Tibial artery (tissue), 4 donors: ENCODE data around the gene SEC22A.

Experiments used
- DNase-seq, 2 donors: peaks; one replicate each; pipeline ENCODE4 v3.0.0-alpha.2; 2019
- H3K27ac ChIP-seq, 2 donors: fragments of 200-600 bp; sonication (generic) in 1 of 2; 1 replicate in 1 of 2; 2 replicates in 1 of 2; pipeline ENCODE4 v1.5.1; 2018 to 2019; ENCODE audit warnings: mild to moderate bottlenecking in 1 of 2
- H3K27me3 ChIP-seq, 2 donors: fragments of 200-600 bp; sonication (generic) in 1 of 2; one replicate each; pipeline versions ENCODE4 v1.5.1 to v1.6.0; 2016 to 2019
- H3K36me3 ChIP-seq, 3 donors: fragments of 200-600 bp; sonication (generic) in 2 of 3; one replicate each; pipeline ENCODE4 v1.5.1; 2016 to 2019; ENCODE audit warnings: mild to moderate bottlenecking in 2 of 3
- H3K4me1 ChIP-seq, 4 donors: fragments of 200-600 bp; sonication (generic) in 2 of 4; 1 replicate in 3 of 4; 2 replicates in 1 of 4; pipeline ENCODE4 v1.5.1; 2016 to 2019
- H3K4me3 ChIP-seq, 2 donors: fragments of 200-600 bp; sonication (generic) in 1 of 2; 1 replicate in 1 of 2; 2 replicates in 1 of 2; pipeline ENCODE4 v1.5.1; 2018 to 2019; ENCODE audit warnings: mild to moderate bottlenecking in 2 of 2
- H3K9me3 ChIP-seq, 3 donors: fragments of 200-600 bp; sonication (generic) in 1 of 3; one replicate each; pipeline ENCODE4 v1.5.1; 2016 to 2019
- intact Hi-C: fragments of 100-400 bp; cut with DNase I; formaldehyde crosslinking; loops from one replicate; pipeline ENCODE4 v1.15.0; 2023; ENCODE audit warnings: low total_unique reads
- TF ChIP-seq, protein P1 (sequence below), 2 experiments: fragments of 200-600 bp in 1 of 2; fragments of 450-650 bp in 1 of 2; IDR thresholded peaks; one replicate each; pipeline ENCODE4 v1.5.1; 2017 to 2019; ENCODE audit warnings: antibody characterized with exemption in 2 of 2, mild to moderate bottlenecking in 1 of 2, moderate library complexity in 1 of 2

Gene SEC22A

DNA sequence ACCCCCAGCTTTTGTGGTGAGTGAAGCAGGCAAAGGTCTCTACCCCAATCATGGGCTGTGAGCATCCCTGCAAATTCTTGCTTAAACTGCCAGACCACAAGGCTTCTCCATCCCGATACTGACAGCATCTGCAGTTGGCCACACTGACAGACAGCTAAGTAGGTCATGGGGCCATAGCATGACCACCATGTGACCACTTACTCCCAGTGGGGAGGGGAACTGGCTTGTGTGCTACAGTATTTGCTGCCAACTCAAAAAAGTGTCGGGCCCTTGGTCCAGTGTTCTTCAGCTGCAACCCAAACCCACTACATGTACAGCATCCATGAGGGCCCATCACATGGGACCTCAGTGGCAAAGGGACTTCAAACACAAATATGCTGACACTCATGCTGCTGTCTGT lies 103.4 kb downstream of the SEC22A start:
- Histone ChIP-seq H3K4me1 (peaks cover 0 to 6% (median 0%) of the 10 kb centered on the region in 4 donors), H3K27me3 (no peaks in the 10 kb centered on the region), H3K4me3 (no peak overlapping the region), H3K36me3 (peaks cover 63 to 76% (median 75%) of the 10 kb centered on the region in 3 donors), H3K9me3 (no peaks in the 10 kb centered on the region), H3K27ac (no peak overlapping the region)
- TF ChIP-seq, protein P1, sequence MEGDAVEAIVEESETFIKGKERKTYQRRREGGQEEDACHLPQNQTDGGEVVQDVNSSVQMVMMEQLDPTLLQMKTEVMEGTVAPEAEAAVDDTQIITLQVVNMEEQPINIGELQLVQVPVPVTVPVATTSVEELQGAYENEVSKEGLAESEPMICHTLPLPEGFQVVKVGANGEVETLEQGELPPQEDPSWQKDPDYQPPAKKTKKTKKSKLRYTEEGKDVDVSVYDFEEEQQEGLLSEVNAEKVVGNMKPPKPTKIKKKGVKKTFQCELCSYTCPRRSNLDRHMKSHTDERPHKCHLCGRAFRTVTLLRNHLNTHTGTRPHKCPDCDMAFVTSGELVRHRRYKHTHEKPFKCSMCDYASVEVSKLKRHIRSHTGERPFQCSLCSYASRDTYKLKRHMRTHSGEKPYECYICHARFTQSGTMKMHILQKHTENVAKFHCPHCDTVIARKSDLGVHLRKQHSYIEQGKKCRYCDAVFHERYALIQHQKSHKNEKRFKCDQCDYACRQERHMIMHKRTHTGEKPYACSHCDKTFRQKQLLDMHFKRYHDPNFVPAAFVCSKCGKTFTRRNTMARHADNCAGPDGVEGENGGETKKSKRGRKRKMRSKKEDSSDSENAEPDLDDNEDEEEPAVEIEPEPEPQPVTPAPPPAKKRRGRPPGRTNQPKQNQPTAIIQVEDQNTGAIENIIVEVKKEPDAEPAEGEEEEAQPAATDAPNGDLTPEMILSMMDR (IDR thresholded peaks at IDR 0.05), result no peak
- no peak for DNase-seq
- intact Hi-C loops, result no loop called here

DNA sequence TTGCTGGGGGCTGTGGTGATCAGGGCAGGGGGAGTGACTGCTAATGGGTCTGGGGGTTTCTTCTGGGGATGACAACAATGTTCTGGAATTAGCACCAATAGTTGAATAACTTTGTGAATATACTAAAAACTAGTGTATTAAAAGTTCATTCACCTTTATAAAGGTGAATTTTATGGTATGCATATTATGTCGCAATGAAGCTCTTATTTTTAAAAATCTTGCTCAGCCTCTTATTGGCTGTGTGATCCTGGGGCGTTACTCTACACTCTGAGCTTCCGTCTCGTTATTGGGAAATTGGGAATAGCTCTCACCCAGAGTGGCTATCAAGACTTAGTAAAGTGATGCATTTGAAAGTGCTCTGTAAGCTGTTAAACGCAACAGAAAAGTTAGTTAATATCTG lies 105.3 kb downstream of the SEC22A start:
- Histone ChIP-seq H3K4me1 (peaks cover 0 to 6% (median 0%) of the 10 kb centered on the region in 4 donors), H3K4me3 (no peak overlapping the region), H3K27ac (no peak overlapping the region), H3K27me3 (no peaks in the 10 kb centered on the region), H3K36me3 (peaks cover 48 to 73% (median 68%) of the 10 kb centered on the region in 3 donors), H3K9me3 (no peaks in the 10 kb centered on the region)
- intact Hi-C loops, result no loop called here
- TF ChIP-seq, protein P1 (IDR thresholded peaks at IDR 0.05), result no peak
- DNase-seq, result no peak

DNA sequence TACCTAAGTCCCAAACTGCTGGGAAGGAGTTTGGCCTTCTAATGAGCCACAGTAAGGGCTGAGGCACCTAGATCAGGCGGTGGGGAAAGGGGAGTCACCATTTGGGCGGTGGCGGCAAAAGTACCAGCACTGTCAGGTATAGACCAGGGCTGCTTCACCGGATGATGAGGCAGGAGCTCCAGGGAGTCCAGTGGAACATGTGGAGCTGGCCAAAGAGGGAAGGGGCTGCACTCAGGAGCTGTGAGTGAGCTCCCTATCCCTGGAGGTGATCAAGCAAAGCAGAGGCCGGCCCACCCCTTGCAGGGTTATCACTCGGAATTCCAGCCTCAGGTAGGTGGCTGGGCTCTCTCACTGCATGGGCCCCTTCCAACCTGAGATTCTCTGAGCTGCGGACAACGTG lies 108.4 kb downstream of the SEC22A start:
- Histone ChIP-seq H3K4me1 (peaks cover 0 to 22% (median 3%) of the 10 kb centered on the region in 4 donors), H3K27ac (no peak overlapping the region), H3K36me3 (peaks cover 34 to 69% (median 42%) of the 10 kb centered on the region in 3 donors), H3K4me3 (no peak overlapping the region), H3K9me3 (no peaks in the 10 kb centered on the region), H3K27me3 (no peaks in the 10 kb centered on the region)
- intact Hi-C loops, result no loop called here
- TF ChIP-seq, protein P1 (IDR thresholded peaks at IDR 0.05), result no peak
- no peak for DNase-seq

DNA sequence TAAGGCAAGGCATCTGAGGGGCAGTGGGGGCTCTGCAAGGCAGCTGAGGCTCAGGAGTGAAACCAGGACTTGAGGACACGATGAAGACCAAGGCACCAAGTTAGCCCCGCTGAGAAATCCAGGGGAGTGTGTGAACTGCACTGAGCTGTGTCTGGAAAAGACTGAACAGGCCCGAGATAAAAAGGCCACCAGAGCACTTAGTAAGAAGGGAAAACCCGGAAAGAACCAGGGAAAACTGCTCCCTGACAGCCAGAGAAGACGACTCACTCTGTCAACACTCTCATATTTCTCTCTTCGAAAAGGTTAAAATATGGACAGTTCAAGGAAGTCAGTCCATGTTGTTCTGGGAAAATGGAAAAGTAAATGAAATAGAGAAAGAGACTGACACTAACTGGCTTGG lies 109.0 kb downstream of the SEC22A start:
- Histone ChIP-seq H3K27me3 (no peaks in the 10 kb centered on the region), H3K36me3 (peaks cover 35 to 69% (median 36%) of the 10 kb centered on the region in 3 donors), H3K4me3 (no peak overlapping the region), H3K4me1 (peaks cover 0 to 23% (median 3%) of the 10 kb centered on the region in 4 donors), H3K27ac (no peak overlapping the region), H3K9me3 (no peaks in the 10 kb centered on the region)
- TF ChIP-seq, protein P1 (IDR thresholded peaks at IDR 0.05), result no peak
- intact Hi-C loops, result no loop called here
- no peak for DNase-seq

DNA sequence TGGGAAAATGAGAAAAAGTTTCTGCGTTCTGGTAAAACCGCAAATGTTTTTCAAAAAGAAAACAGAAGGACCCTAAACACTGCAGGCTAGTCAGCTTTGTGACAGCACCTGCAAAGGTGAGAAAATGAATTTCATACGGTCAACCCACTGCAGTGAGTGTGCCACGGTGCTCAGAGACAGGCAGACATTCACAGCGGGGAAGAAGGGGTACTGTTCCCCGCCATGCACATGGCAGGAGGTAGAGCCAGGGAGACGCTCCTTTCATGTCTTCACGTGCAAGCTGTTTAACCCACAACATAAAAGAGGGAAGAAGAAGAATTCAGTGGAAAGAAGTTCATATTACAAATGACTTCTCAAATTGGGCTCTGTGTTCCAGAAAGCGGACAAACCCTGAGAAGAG lies 109.5 kb downstream of the SEC22A start:
- Histone ChIP-seq H3K9me3 (no peaks in the 10 kb centered on the region), H3K4me3 (no peak overlapping the region), H3K36me3 (peaks cover 32 to 72% (median 37%) of the 10 kb centered on the region in 3 donors), H3K4me1 (peaks cover 0 to 23% (median 3%) of the 10 kb centered on the region in 4 donors), H3K27ac (no peak overlapping the region), H3K27me3 (no peaks in the 10 kb centered on the region)
- intact Hi-C loops, result no loop called here
- DNase-seq, result no peak
- TF ChIP-seq, protein P1 (IDR thresholded peaks at IDR 0.05), result no peak
